Activated naive CD4-positive, alpha-beta T cell treated with anti-CD3 and anti-CD28 coated beads, Interleukin-2, amount 50 U/mL, for 24 hours (primary cell): ENCODE results near the gene MAML1.
A peak's percentile ranks its signal among the peaks of the same experiment; 100 is the strongest.

Experiments used
- H3K27ac Mint-ChIP-seq: one replicate; pipeline ENCODE4 v1.8.0; 2021; ENCODE audit warnings: mild to moderate bottlenecking, mixed read lengths
- H3K27me3 Mint-ChIP-seq: one replicate; pipeline ENCODE4 v1.8.0; 2021; ENCODE audit warnings: mixed read lengths
- H3K36me3 Mint-ChIP-seq: one replicate; pipeline ENCODE4 v1.8.0; 2021; ENCODE audit warnings: mixed read lengths
- H3K4me1 Mint-ChIP-seq: one replicate; pipeline ENCODE4 v1.8.0; 2021; ENCODE audit warnings: mixed read lengths
- H3K4me3 Mint-ChIP-seq: one replicate; pipeline ENCODE4 v1.8.0; 2021; ENCODE audit warnings: mild to moderate bottlenecking, mixed read lengths
- H3K9me3 Mint-ChIP-seq: one replicate; pipeline ENCODE4 v1.8.0; 2021; ENCODE audit warnings: mixed read lengths

The MAML1 gene

DNA sequence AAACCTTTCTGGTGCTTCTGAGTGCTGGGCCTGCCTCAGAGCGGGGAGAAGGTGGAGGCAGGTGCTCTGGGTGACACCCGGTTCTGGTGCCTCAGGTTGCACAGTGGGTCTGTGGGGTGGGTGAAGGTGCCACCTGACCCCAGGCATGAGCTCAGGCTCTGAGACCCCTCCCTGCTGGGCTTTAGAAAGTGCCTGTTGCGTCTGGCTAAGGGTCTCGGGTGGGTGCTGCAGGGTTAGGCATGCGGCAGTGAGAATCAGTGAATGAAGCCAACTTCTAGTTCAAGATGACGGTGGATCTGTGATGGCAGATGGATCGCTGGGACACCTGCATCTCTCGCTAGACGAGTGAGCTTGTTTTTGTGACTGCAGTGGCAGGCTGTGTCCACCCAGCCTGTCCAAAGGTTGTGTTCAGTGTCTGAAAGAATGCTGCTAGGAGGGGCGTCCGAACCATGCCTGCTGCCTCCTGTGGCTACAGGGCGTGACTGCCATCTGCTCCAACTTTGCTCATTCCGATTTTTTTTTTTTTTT lies 93.1 kb downstream of the MAML1 start:
- Mint-ChIP-seq H3K9me3 (no peaks in the 10 kb centered on the region), H3K27me3 (no peaks in the 10 kb centered on the region), H3K4me3 (no peak overlapping the region), H3K36me3 (peaks cover 15% of the 10 kb centered on the region), H3K27ac (peak overlapping the region; percentile 23), H3K4me1 (peaks cover 49% of the 10 kb centered on the region)
